PC-9 (cell line): ENCODE measurements around the gene ICA1. TPM values are rescaled to one million over a fixed set of nuclear protein-coding genes. Genes with fewer than 3 reads are reported as not detected.

Experiments
- BruUV-seq: library from RNA; stranded (reverse); fragments of 400-500 nt; replicated peaks from 2 replicates; lab custom pipeline; 2021; lab: Mats Ljungman, UMichigan
- CTCF ChIA-PET: fragments of 300-600 bp; sonication (Branson Sonifier 250); formaldehyde crosslinking; loops from one replicate; lab custom pipeline; 2022; ENCODE audit warnings: antibody characterized with exemption; lab: Charles Lee
- POLR2A ChIA-PET: fragments of 300-600 bp; sonication (Branson Sonifier 250); formaldehyde crosslinking; loops from one replicate; lab custom pipeline; 2022; ENCODE audit warnings: antibody characterized with exemption; ENCODE audit not compliant: unreplicated experiment; lab: Charles Lee
- DNase-seq, 2 experiments: peaks; one replicate each; pipeline versions ENCODE4 v3.0.0 to v3.0.0-alpha.2; 2015 to 2022; ENCODE audit warnings: mixed read lengths in 1 of 2
- H2AFZ ChIP-seq: fragments of 200-600 bp; sonication (generic); 2 replicates; pipeline ENCODE4 v1.8.1; 2017; ENCODE audit warnings: antibody characterized with exemption
- H3F3A ChIP-seq: fragments of 200-600 bp; sonication (generic); 2 replicates; pipeline ENCODE4 v1.8.1; 2017; ENCODE audit warnings: antibody characterized with exemption, mild to moderate bottlenecking, low read depth; ENCODE audit not compliant: insufficient read depth
- H3K27ac ChIP-seq: fragments of 200-600 bp; sonication (generic); 2 replicates; pipeline ENCODE4 v1.6.1; 2016; ENCODE audit warnings: mixed run types
- H3K27me3 ChIP-seq: fragments of 200-600 bp; sonication (generic); 2 replicates; pipeline ENCODE4 v1.6.1; 2016; ENCODE audit warnings: low read depth, mixed run types; ENCODE audit not compliant: insufficient read depth
- H3K36me3 ChIP-seq: fragments of 200-600 bp; sonication (generic); 2 replicates; pipeline ENCODE4 v1.6.1; 2016; ENCODE audit warnings: low read depth, mixed run types
- H3K4me1 ChIP-seq: fragments of 200-600 bp; sonication (generic); replicated peaks from 2 replicates; pipeline ENCODE4 v1.6.1; 2016; ENCODE audit warnings: mixed run types; ENCODE audit not compliant: insufficient read depth
- H3K4me2 ChIP-seq: fragments of 200-600 bp; sonication (generic); 2 replicates; pipeline ENCODE4 v1.6.1; 2017; ENCODE audit warnings: mixed run types
- H3K4me3 ChIP-seq: fragments of 200-600 bp; sonication (generic); 2 replicates; pipeline ENCODE4 v1.6.1; 2016; ENCODE audit warnings: mixed run types
- H3K79me2 ChIP-seq: fragments of 200-600 bp; sonication (generic); 2 replicates; pipeline ENCODE4 v1.6.1; 2017; ENCODE audit warnings: low read depth, mixed run types
- H3K9me2 ChIP-seq: fragments of 200-600 bp; sonication (generic); 2 replicates; pipeline ENCODE4 v1.8.1; 2017; ENCODE audit warnings: mild to moderate bottlenecking; ENCODE audit not compliant: insufficient read depth
- H3K9me3 ChIP-seq: fragments of 200-600 bp; sonication (generic); 2 replicates; pipeline ENCODE4 v1.8.1; 2016; ENCODE audit warnings: low read depth; ENCODE audit not compliant: insufficient read depth
- H4K20me1 ChIP-seq: fragments of 200-600 bp; sonication (generic); 2 replicates; pipeline ENCODE4 v1.8.1; 2017; ENCODE audit not compliant: insufficient read depth
- CTCF ChIP-seq: fragments of 200-600 bp; sonication (generic); conservative IDR thresholded peaks from 2 replicates; pipeline ENCODE4 v1.6.1; 2017; ENCODE audit warnings: mixed run types, antibody characterized with exemption, mild to moderate bottlenecking, moderate library complexity
- EZH2 ChIP-seq: fragments of 200-600 bp; sonication (generic); IDR thresholded peaks from 2 replicates; pipeline ENCODE4 v1.8.0; 2017; ENCODE audit warnings: antibody characterized with exemption, low read depth
- intact Hi-C: fragments of 100-400 bp; cut with micrococcal nuclease; formaldehyde crosslinking; loops from one replicate; pipeline ENCODE4 v1.10.0; 2022; ENCODE audit not compliant: unreplicated experiment
- total RNA-seq: library from RNA; stranded (reverse); gene quantifications from 2 replicates; pipeline ENCODE4 v1.2.3, GENCODE V29; 2021

Gene ICA1
- total RNA-seq, 1 experiment from 2014 or later = 33.8 TPM

- no TSS peak for BruUV-seq
- Histone ChIP-seq H3K36me3 (no peaks in the 10 kb centered on the region), H2AFZ (no peak overlapping the region), H4K20me1 (no peaks in the 10 kb centered on the region), H3K4me3 (no peak overlapping the region), H3K9me3 (no peaks in the 10 kb centered on the region), H3K4me2 (no peak overlapping the region), H3K9me2 (no peaks in the 10 kb centered on the region), H3K27ac (no peak overlapping the region), H3K79me2 (no peaks in the 10 kb centered on the region), H3K4me1 (no peaks in the 10 kb centered on the region), H3F3A (no peaks in the 10 kb centered on the region), H3K27me3 (no peaks in the 10 kb centered on the region)
- CTCF ChIA-PET = no interaction called here
- POLR2A ChIA-PET = no interaction called here
- intact Hi-C loops = no loop called here
- no peak for DNase-seq
- no peak for TF ChIP-seq EZH2
- no peak for TF ChIP-seq CTCF
These were observed 115.7 kb downstream of the ICA1 start for GRCh38 chr7:8146106-8146787.

- H3K9me3 ChIP-seq = no peaks in the 10 kb centered on the region
- H3K36me3 ChIP-seq = no peaks in the 10 kb centered on the region
- no peak for DNase-seq
- no peak overlapping the region for H3K4me2 ChIP-seq
- BruUV-seq = no TSS peak
- POLR2A ChIA-PET = no interaction called here
- H3K79me2 ChIP-seq = no peaks in the 10 kb centered on the region
- H3F3A ChIP-seq = no peaks in the 10 kb centered on the region
- TF ChIP-seq EZH2 = no peak
- TF ChIP-seq CTCF = no peak
- H3K4me1 ChIP-seq = no peaks in the 10 kb centered on the region
- CTCF ChIA-PET = no interaction called here
- no peak overlapping the region for H3K4me3 ChIP-seq
- no peak overlapping the region for H3K27ac ChIP-seq
- H4K20me1 ChIP-seq = no peaks in the 10 kb centered on the region
- intact Hi-C loops = no loop called here
- no peaks in the 10 kb centered on the region for H3K27me3 ChIP-seq
- H3K9me2 ChIP-seq = no peaks in the 10 kb centered on the region
- H2AFZ ChIP-seq = no peak overlapping the region
These were observed 117.1 kb downstream of the ICA1 start for GRCh38 chr7:8144856-8145255.

GRCh38 chr7:8143151-8143874 is 118.7 kb downstream of the ICA1 start:
- DNase-seq = no peak
- peaks cover 4% of the 10 kb centered on the region; the same call in 1 of the 2 replicates for H3K9me2 ChIP-seq
- no peak overlapping the region for H3K27ac ChIP-seq
- H3K9me3 ChIP-seq = no peaks in the 10 kb centered on the region
- H3F3A ChIP-seq = no peaks in the 10 kb centered on the region
- no TSS peak for BruUV-seq
- CTCF ChIA-PET = no interaction called here
- no peaks in the 10 kb centered on the region for H3K27me3 ChIP-seq
- no peaks in the 10 kb centered on the region for H3K36me3 ChIP-seq
- TF ChIP-seq CTCF (no peak), EZH2 (no peak)
- no peak overlapping the region for H2AFZ ChIP-seq
- no peak overlapping the region for H3K4me3 ChIP-seq
- intact Hi-C loops = no loop called here
- H3K4me1 ChIP-seq = no peaks in the 10 kb centered on the region
- POLR2A ChIA-PET = no interaction called here
- no peaks in the 10 kb centered on the region for H4K20me1 ChIP-seq
- no peaks in the 10 kb centered on the region for H3K79me2 ChIP-seq
- H3K4me2 ChIP-seq = no peak overlapping the region
